Skeletal muscle tissue (tissue), 4 donors: ENCODE measurements around the gene TMEM163. TPM values are rescaled to one million over a fixed set of nuclear protein-coding genes. Genes with fewer than 3 reads are reported as not detected.
"Not testable (repeated sequence)": the region's sequence is repeated elsewhere in the genome, so short reads cannot be mapped to it uniquely, and the experiment has no call there.

Experiments used
- H3K27ac ChIP-seq: one replicate; pipeline ENCODE4 v1.7.0; 2013; ENCODE audit warnings: mild to moderate bottlenecking, low read depth, low read length, inconsistent platforms
- H3K27me3 ChIP-seq, 3 donors: one replicate each; pipeline ENCODE4 v1.7.0; 2013; ENCODE audit warnings: low read length in 3 of 3; ENCODE audit not compliant: control insufficient read depth in 3 of 3, insufficient read depth in 3 of 3
- H3K36me3 ChIP-seq, 3 donors: one replicate each; pipeline ENCODE4 v1.7.0; 2013; ENCODE audit warnings: low read length in 3 of 3; ENCODE audit not compliant: control insufficient read depth in 3 of 3, insufficient read depth in 3 of 3
- H3K4me1 ChIP-seq, 3 donors: one replicate each; pipeline ENCODE4 v1.7.0; 2013; ENCODE audit warnings: low read length in 3 of 3, mild to moderate bottlenecking in 3 of 3; ENCODE audit not compliant: control insufficient read depth in 3 of 3, insufficient read depth in 3 of 3
- H3K4me3 ChIP-seq, 3 donors: one replicate each; pipeline ENCODE4 v1.7.0; 2013; ENCODE audit warnings: low read length in 3 of 3
- H3K9ac ChIP-seq, 3 donors: one replicate each; pipeline ENCODE4 v1.7.0; 2013; ENCODE audit warnings: low read length in 3 of 3, mild to moderate bottlenecking in 3 of 3, moderate library complexity in 2 of 3, low read depth in 1 of 3
- H3K9me3 ChIP-seq, 3 donors: one replicate each; pipeline ENCODE4 v1.7.0; 2013; ENCODE audit warnings: low read length in 3 of 3; ENCODE audit not compliant: control insufficient read depth in 3 of 3
- total RNA-seq: library from RNA; depleted of rRNA; stranded (reverse); fragments of >200 nt; gene quantifications from one replicate; pipeline ENCODE4 v1.2.3, GENCODE V29; 2014
- donor health status: Osteomylitis.

Gene TMEM163
- total RNA-seq, 1 donor from 2014 or later = 1.0 TPM

DNA sequence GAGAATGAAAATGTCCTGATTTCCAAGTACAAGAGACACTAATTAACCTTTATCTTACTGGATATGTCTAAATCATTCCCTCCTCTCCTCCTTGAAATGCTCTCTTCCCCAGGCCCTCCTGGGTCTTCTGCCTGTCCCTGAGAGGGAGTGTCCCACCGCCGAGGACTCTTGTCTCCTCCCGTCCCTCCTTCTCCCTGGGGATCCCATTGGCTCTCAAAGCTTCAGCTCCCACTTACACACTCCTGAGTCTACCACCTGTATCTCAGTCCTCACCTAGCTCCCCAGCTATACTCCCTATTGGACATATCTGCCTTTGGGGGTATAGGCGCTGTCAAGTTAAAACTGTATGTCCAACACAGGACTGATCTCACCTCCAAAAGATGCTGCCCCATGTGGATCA, 116.1 kb downstream of the TMEM163 start:
- H3K36me3 ChIP-seq = no peaks in the 10 kb centered on the region
- H3K9ac ChIP-seq = no peak overlapping the region
- H3K4me3 ChIP-seq = no peak overlapping the region
- H3K27me3 ChIP-seq = no peaks in the 10 kb centered on the region
- no peak overlapping the region for H3K27ac ChIP-seq
- H3K4me1 ChIP-seq = no peaks in the 10 kb centered on the region
- H3K9me3 ChIP-seq = no peaks in the 10 kb centered on the region

DNA sequence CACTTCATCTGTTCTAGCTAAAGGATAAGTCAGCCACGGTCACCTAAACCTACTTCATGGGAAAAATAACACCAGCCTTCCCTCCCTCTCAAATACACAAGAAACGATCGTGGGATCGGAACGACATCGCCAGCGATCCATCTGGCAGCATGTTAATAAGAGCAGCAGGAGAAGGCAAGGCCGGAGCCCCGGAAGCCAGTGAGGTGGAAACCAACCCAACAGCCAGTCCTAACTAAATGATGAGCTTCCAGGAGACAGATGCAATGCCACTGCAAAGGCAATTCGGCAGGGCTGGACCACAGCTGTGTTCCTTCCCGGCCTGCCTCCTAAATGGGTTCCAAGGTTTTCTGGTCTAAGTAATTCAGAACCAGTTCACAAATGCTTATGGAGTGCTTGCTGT, 117.5 kb downstream of the TMEM163 start:
- Histone ChIP-seq H3K9ac (no peak overlapping the region), H3K27me3 (no peaks in the 10 kb centered on the region), H3K27ac (no peak overlapping the region), H3K36me3 (no peaks in the 10 kb centered on the region), H3K4me1 (no peaks in the 10 kb centered on the region), H3K4me3 (no peak overlapping the region), H3K9me3 (no peaks in the 10 kb centered on the region)

DNA sequence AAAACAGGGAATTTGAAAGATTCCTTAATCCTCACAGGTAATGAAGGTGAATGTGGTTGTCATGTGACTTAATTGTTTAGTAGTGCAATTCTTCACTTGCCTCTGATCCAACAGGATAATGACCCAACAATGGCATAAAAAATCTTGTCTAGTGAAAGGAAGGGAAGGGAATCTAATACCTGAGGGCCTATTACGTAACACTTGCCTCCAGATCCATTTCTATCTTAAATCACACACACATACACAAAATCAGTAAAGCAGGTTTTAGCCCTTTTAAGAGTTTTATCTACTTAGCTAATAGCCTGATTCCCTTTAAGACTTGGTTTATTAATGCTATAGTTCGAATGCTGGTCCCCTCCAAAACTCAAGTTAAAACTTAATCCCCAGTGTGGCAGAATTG, 118.6 kb downstream of the TMEM163 start:
- Histone ChIP-seq H3K27me3 (no peaks in the 10 kb centered on the region), H3K9me3 (no peaks in the 10 kb centered on the region), H3K27ac (no peak overlapping the region), H3K36me3 (no peaks in the 10 kb centered on the region), H3K4me3 (no peak overlapping the region), H3K4me1 (no peaks in the 10 kb centered on the region), H3K9ac (no peak overlapping the region)

DNA sequence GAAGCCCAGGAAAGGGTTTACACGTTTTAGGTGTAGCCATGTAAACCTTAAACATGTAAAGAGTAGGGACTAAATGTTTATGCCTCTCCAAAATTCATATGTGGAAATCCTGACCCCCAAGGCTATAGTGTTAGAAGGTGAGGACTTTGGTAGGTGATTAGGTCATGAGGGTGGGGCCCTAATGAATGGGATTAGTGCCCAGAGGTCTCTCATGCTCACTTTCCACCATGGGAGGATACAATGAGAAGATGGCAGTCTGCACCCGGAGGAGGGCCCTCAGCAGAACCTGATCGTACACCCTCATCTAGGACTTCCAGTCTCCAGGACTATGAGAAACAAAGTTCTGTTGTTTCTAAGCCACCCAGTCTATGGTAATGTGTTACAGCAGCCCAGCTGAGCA, 119.6 kb downstream of the TMEM163 start:
- Histone ChIP-seq H3K9me3 (no peaks in the 10 kb centered on the region), H3K4me3 (no peak overlapping the region), H3K36me3 (no peaks in the 10 kb centered on the region), H3K27me3 (no peaks in the 10 kb centered on the region), H3K9ac (no peak overlapping the region), H3K27ac (no peak overlapping the region), H3K4me1 (no peaks in the 10 kb centered on the region)

DNA sequence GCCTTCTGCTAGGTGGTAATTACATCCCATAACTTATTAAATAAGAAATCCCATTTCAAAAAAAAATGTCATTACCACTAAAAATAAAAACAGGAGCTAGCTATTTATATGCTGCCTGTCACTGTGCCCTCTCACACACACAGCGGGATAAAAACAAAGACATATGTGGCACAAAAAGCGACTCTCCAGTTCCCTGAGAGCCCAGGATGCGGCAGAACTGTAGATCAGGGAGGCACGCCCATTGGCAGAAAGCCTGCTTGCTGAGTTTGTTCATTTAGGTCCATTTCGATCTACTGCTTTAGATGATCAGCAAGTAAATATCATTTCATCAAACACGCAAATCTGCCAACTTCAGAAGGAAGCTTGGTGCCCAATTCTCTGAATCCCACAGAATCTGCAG, 124.4 kb downstream of the TMEM163 start:
- Histone ChIP-seq H3K27ac (no peak overlapping the region), H3K36me3 (no peaks in the 10 kb centered on the region), H3K27me3 (no peaks in the 10 kb centered on the region), H3K4me1 (no peaks in the 10 kb centered on the region), H3K9me3 (peaks cover 0 to 8% (median 0%) of the 10 kb centered on the region in 3 donors), H3K9ac (no peak overlapping the region), H3K4me3 (no peak overlapping the region)

DNA sequence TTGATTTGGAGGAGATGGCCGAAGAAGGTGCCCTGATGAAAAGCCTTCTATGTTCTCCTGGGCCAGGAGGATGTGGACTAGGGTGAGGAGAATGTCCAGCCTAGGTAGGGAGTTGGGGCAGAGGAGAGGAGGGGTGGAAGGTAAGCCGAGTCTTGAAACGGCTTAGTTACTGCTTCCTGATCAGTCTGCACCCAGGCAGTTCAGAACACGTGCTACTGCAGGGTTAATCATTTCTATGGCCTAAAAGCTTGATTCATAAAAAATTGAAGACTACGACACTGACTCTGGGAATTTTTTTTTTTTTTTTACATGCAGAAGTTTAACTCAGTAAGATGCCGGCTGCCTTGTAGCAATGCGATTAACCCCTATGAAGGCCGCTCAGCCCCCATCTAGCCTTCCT, 125.3 kb downstream of the TMEM163 start:
- H3K9me3 ChIP-seq = peaks cover 0 to 8% (median 0%) of the 10 kb centered on the region in 3 donors
- no peak overlapping the region for H3K4me3 ChIP-seq
- H3K4me1 ChIP-seq = no peaks in the 10 kb centered on the region
- no peak overlapping the region for H3K9ac ChIP-seq
- H3K27me3 ChIP-seq = no peaks in the 10 kb centered on the region
- H3K27ac ChIP-seq = no peak overlapping the region
- H3K36me3 ChIP-seq = no peaks in the 10 kb centered on the region

DNA sequence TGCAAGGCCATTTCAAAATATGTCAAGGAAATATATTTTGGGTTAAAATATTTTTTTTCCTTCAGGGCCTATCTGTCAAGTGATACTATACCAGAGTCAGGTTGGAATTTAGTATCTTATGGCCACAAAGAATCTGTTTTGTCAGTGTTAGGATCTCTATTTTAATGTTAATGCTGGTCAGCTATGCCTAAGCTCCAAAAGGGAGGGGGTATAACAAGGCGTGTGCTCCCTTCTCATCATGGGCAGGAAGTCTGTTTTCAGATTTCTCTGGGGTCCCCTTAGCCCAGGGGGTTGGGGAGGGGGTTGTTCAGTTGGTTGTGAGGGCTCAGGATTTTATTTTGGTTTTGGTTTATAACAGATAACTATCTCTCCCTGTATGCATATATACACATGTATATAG, 126.4 kb downstream of the TMEM163 start:
- H3K9ac ChIP-seq = no peak overlapping the region
- no peaks in the 10 kb centered on the region for H3K36me3 ChIP-seq
- no peak overlapping the region for H3K4me3 ChIP-seq
- no peaks in the 10 kb centered on the region for H3K27me3 ChIP-seq
- H3K9me3 ChIP-seq = peaks cover 0 to 8% (median 0%) of the 10 kb centered on the region in 3 donors
- no peaks in the 10 kb centered on the region for H3K4me1 ChIP-seq
- no peak overlapping the region for H3K27ac ChIP-seq

DNA sequence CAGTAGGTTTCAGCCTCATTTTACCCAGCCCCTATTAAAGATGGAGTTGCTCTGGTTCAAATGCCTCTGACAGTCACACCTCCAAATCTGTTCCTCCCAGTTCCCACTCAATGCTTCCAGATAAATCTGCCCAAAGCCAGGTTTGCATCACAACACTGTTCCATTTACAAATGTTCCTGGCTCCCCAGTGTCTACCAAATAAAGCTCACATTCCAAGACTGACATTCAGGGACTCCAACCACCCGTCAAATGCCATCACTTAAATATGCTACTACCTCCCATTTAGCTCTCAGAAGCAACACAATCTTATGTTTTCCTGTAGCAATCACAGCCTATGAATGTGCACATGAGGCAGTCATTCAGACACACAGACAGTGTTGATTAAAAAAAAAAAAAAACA, 127.3 kb downstream of the TMEM163 start:
- peaks cover 0 to 8% (median 0%) of the 10 kb centered on the region in 3 donors for H3K9me3 ChIP-seq
- H3K27me3 ChIP-seq = no peaks in the 10 kb centered on the region
- H3K4me1 ChIP-seq = no peaks in the 10 kb centered on the region
- no peaks in the 10 kb centered on the region for H3K36me3 ChIP-seq
- no peak overlapping the region for H3K4me3 ChIP-seq
- H3K27ac ChIP-seq = no peak overlapping the region
- H3K9ac ChIP-seq = no peak overlapping the region

DNA sequence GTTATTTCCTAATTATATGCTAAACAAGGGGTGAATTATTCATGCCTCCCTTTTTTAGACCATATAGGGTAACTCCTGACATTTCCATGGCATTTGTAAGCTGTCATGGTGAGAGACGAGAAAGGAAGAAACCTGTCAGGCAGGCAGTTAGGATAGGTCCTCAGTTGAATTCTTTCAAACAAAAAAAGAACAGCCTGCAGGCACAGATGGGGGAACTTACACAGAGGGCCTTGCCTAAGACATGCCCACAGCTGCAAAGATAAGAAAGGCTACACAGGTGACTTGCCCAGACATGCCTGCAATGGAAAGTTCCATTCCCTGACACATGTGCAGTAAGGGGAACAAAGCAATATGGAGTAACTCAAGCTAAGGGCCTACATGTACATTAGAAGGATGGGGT, 128.1 kb downstream of the TMEM163 start:
- Histone ChIP-seq H3K9me3 (peaks cover 0 to 8% (median 0%) of the 10 kb centered on the region in 3 donors), H3K9ac (no peak overlapping the region), H3K4me3 (no peak overlapping the region), H3K36me3 (no peaks in the 10 kb centered on the region), H3K27me3 (no peaks in the 10 kb centered on the region), H3K4me1 (no peaks in the 10 kb centered on the region), H3K27ac (no peak overlapping the region)

DNA sequence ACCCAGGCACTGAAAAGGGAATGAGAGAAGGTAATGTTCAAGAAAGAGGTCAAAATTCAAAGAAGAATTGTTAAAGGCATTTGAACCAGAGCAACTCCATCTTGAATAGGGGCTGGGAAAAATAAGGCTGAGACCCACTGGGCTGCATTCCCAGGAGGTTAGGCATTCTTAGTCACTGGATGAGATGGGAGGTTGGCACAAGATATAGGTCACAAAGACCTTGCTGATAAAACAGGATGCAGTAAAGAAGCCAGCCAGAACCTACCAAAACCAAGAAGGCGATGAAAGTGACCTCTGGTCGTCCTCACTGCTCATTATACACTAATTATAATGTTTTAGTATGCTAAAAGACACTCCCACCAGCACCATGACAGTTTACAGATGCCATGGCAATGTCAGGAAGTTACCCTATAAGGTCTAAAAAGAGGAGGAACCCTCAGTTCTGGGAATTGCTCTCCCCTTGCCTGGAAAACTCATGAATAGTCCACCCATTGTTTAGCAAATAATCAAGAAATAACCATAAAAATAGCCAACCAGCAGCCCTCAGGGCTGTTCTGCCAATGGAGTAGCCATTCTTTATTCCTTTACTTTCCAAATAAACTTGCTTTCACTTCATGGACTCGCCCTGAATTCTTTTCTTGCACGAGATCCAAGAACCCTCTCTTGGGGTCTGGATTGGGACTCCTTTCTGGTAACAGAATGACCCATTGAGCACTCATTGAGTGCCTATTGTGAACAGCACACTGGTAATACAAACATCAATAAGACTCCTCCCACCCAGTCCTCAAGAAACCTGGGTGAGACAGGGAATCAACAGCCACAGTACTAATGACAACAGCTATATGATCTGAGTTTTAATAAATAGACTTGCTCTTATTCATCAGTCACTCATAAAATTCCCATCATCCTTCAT, 129.4 kb downstream of the TMEM163 start:
- not testable (repeated sequence) for H3K27ac ChIP-seq

More for the DNA sequence above, 129.4 kb downstream of the TMEM163 start:
- H3K9me3 ChIP-seq, H3K4me3 ChIP-seq, H3K27me3 ChIP-seq, H3K4me1 ChIP-seq, H3K9ac ChIP-seq, H3K36me3 ChIP-seq: not testable (repeated sequence)
